K562 (cell line): ENCODE data around the gene SMG6. TPM values are rescaled to one million over a fixed set of nuclear protein-coding genes. Genes with fewer than 3 reads are reported as not detected.

Experiments
- ATAC-seq: fragments of 200-7000 bp; cut with Tn5 transposase; 3 replicates; pipeline ENCODE4 v1.9.1; 2020; ENCODE audit warnings: moderate library complexity
- BruUV-seq: library from RNA; stranded (reverse); fragments of 400-500 nt; replicated peaks from 2 replicates; lab custom pipeline; 2021; lab: Mats Ljungman, UMichigan
- CTCF ChIA-PET: fragments of 300-600 bp; formaldehyde crosslinking; extraction: SDS; loops from one replicate; lab custom pipeline; 2021; ENCODE audit warnings: low intra/inter-chr PET ratio; lab: Yijun Ruan, JAX
- POLR2A ChIA-PET: fragments of 300-600, 350-650 bp; sonication (Branson Sonifier 250); formaldehyde crosslinking; extraction: SDS; loops from one replicate; lab custom pipeline; 2021; ENCODE audit warnings: antibody characterized with exemption, inconsistent platforms; lab: Yijun Ruan, JAX
- DNase-seq, 4 experiments: peaks; one replicate each; pipeline versions ENCODE4 v3.0.0 to v3.0.0-alpha.2; 2011 to 2018; ENCODE audit warnings: low spot score in 3 of 4, mixed read lengths in 3 of 4; ENCODE audit errors: extremely low read depth in 1 of 4
- FAIRE-seq: peaks from 2 replicates; lab custom pipeline; 2011; peaks lifted over from hg19 to GRCh38; lab: Jason Lieb, UNC
- H2AFZ ChIP-seq: 2 replicates; pipeline ENCODE4 v1.6.0; 2011; ENCODE audit warnings: low read depth, low read length, control low read depth, inconsistent platforms
- H3K27ac ChIP-seq: fragments of 200-600 bp; 3 replicates; pipeline ENCODE4 v1.8.0; 2011; ENCODE audit warnings: low read depth, mild to moderate bottlenecking, control low read depth, inconsistent platforms, low read length, moderate library complexity, mixed read lengths; ENCODE audit errors: extremely low read depth
- H3K27me3 ChIP-seq, 2 experiments: fragments of 300-600 bp in 1 of 2; 2 replicates in 1 of 2; 3 replicates in 1 of 2; pipeline versions ENCODE4 v1.6.0 to v1.8.0; 2011; ENCODE audit warnings: inconsistent platforms in 2 of 2, low read length in 2 of 2, mild to moderate bottlenecking in 1 of 2, mixed read lengths in 1 of 2, moderate library complexity in 1 of 2; ENCODE audit not compliant: control insufficient read depth in 2 of 2, insufficient read depth in 2 of 2
- H3K36me3 ChIP-seq: fragments of 300-600 bp; 3 replicates; pipeline ENCODE4 v1.8.0; 2011; ENCODE audit warnings: mild to moderate bottlenecking, low read length, inconsistent platforms; ENCODE audit not compliant: control insufficient read depth, insufficient read depth
- H3K4me1 ChIP-seq, 2 experiments: fragments of 200-600 bp in 1 of 2; replicated peaks in 1 of 2; 2 replicates in 1 of 2; 3 replicates in 1 of 2; pipeline versions ENCODE4 v1.5.1 to v1.8.0; 2011; ENCODE audit warnings: inconsistent platforms in 2 of 2, low read length in 2 of 2, mild to moderate bottlenecking in 1 of 2, mixed read lengths in 1 of 2, moderate library complexity in 1 of 2; ENCODE audit not compliant: control insufficient read depth in 2 of 2, insufficient read depth in 2 of 2
- H3K4me2 ChIP-seq: 2 replicates; pipeline ENCODE4 v1.6.1; 2011; ENCODE audit warnings: low read length, control low read depth, inconsistent platforms, mixed read lengths; ENCODE audit not compliant: insufficient read depth
- H3K4me3 ChIP-seq: fragments of 200-600 bp; sonication (generic), shearing (Covaris generic); 2 replicates; pipeline ENCODE4 v1.5.1; 2016; ENCODE audit warnings: control low read depth, inconsistent platforms
- H3K79me2 ChIP-seq: fragments of 200-600 bp; 3 replicates; pipeline ENCODE4 v1.8.0; 2011; ENCODE audit warnings: low read length, inconsistent platforms; ENCODE audit not compliant: control insufficient read depth, insufficient read depth
- H3K9ac ChIP-seq, 2 experiments: 2 replicates each; pipeline versions ENCODE4 v1.6.0 to v1.6.1; 2011; ENCODE audit warnings: low read depth in 2 of 2, low read length in 2 of 2, control low read depth in 1 of 2, inconsistent platforms in 1 of 2, mild to moderate bottlenecking in 1 of 2, mixed read lengths in 1 of 2; ENCODE audit not compliant: insufficient read depth in 1 of 2
- H3K9me1 ChIP-seq: one replicate; pipeline ENCODE4 v1.6.0; 2011; ENCODE audit warnings: inconsistent platforms, mild to moderate bottlenecking, low read length, moderate library complexity; ENCODE audit not compliant: control insufficient read depth, insufficient read depth
- H3K9me3 ChIP-seq: replicated peaks from 2 replicates; pipeline ENCODE4 v1.5.1; 2011; ENCODE audit warnings: low read depth, low read length, inconsistent platforms; ENCODE audit not compliant: control insufficient read depth, insufficient read depth
- H4K20me1 ChIP-seq: replicated peaks from 2 replicates; pipeline ENCODE4 v1.6.1; 2011; ENCODE audit warnings: low read length, inconsistent platforms, mixed read lengths; ENCODE audit not compliant: control insufficient read depth, insufficient read depth
- CBX1 ChIP-seq: sonication (generic); IDR thresholded peaks from 2 replicates; pipeline ENCODE4 v1.6.1; 2016; ENCODE audit warnings: antibody characterized with exemption, low read depth, mild to moderate bottlenecking
- CEBPB ChIP-seq: fragments of 450-650 bp; IDR thresholded peaks from 2 replicates; pipeline ENCODE4 v1.6.1; 2016; ENCODE audit warnings: missing genetic modification characterization, missing compliant biosample characterization
- HEY1 ChIP-seq: fragments of 250-450 bp; sonication (Bioruptor Pico); IDR thresholded peaks from 2 replicates; pipeline ENCODE4 v1.5.0; 2020; ENCODE audit warnings: mild to moderate bottlenecking, moderate library complexity, borderline replicate concordance
- LEF1 ChIP-seq: fragments of 450-650 bp; IDR thresholded peaks from 2 replicates; pipeline ENCODE4 v1.6.1; 2016; ENCODE audit warnings: mild to moderate bottlenecking
- MAFK ChIP-seq: IDR thresholded peaks from 2 replicates; pipeline ENCODE4 v1.6.1; 2011; ENCODE audit warnings: low read length, improper control_type of control experiment
- RCOR1 ChIP-seq, 2 experiments: IDR thresholded peaks; 2 replicates each; pipeline ENCODE4 v1.6.1; 2012; ENCODE audit warnings: low read depth in 2 of 2, low read length in 2 of 2, borderline replicate concordance in 1 of 2, improper control_type of control experiment in 1 of 2
- SMARCA5 ChIP-seq: fragments of 450-650 bp; IDR thresholded peaks from 2 replicates; pipeline ENCODE4 v1.6.1; 2016
- SP1 ChIP-seq: sonication (generic); formaldehyde crosslinking; IDR thresholded peaks from 2 replicates; pipeline ENCODE4 v1.8.1; 2022; ENCODE audit warnings: mild to moderate bottlenecking, missing genetic modification reagents
- TAL1 ChIP-seq: fragments of 450-650 bp; IDR thresholded peaks from 2 replicates; pipeline ENCODE4 v1.6.1; 2016; ENCODE audit warnings: mild to moderate bottlenecking
- WGBS: fragments of 100-300 bp; shearing (Covaris generic); methylation state at CpG from one replicate; pipeline ENCODE4 v1.1.6; 2016; ENCODE audit warnings: low coverage, mixed read lengths; ENCODE audit not compliant: insufficient coverage; ENCODE audit errors: missing lambda C conversion rate; 5-methylcytosine and 5-hydroxymethylcytosine counted together
- in situ Hi-C: fragments of 300-500 bp; cut with MboI; formaldehyde crosslinking; loops from 4 replicates; pipeline ENCODE4 v1.15.0; 2018; ENCODE audit warnings: inconsistent platforms, mixed read lengths
- intact Hi-C: fragments of 100-400 bp; cut with micrococcal nuclease; formaldehyde crosslinking; loops from 2 replicates; pipeline ENCODE4 v1.14.2; 2022
- polyA plus RNA-seq, 8 experiments: library from polyadenylated mRNA; depleted of rRNA in 4 of 8; stranded (reverse) in 5 of 8; unstranded in 3 of 8; fragments of >200 nt; fragmentation: Nextera tagmentation in 2 of 8; fragmentation: Illumina TruSeq in 1 of 8; extraction: Ambion mirVana in 2 of 8; extraction: Trizol in 1 of 8; gene quantifications; 2 replicates each; pipeline versions ENCODE4 v1.2.1 to v1.2.3, GENCODE V29; 2011 to 2014; ENCODE audit warnings: inconsistent platforms in 1 of 8, missing spikeins in 1 of 8
- total RNA-seq, 7 experiments: library from RNA; depleted of rRNA in 6 of 7; stranded (reverse); fragments of >200 nt in 6 of 7; fragmentation: Illumina TruSeq in 2 of 7; extraction: Trizol in 2 of 7; gene quantifications; 2 replicates each; pipeline versions ENCODE4 v1.2.1 to v1.2.3, GENCODE V29; 2011 to 2021; ENCODE audit warnings: low replicate concordance in 1 of 7

SMG6 gene
- total and polyA plus RNA-seq, 9 of the 15 experiments (the other 6 are each of a cell fraction or from before 2014, with no cell fraction given), result 0.44 to 13.9 (median 6.0) TPM

DNA sequence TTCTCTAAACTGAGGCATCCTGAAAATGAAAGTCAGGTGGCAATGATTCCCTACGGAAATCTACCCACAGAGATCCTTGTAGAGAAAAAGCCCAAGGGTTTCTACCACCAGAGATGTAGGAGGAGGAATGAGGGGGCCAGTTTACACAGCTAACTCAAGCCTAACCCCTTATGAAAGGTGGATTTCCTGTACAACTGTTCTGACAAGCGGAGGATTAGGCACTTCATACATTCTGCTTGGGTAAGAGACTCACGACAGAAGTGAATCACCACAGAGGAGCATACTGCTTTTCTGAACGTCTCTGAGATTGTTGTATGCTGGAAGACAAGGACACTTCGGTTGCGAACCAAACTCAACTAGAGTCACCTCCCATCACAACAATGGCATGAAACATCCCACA is 72.7 kb downstream of the SMG6 start (continued):
- TF ChIP-seq CEBPB (tag) (no peak), MAFK (no peak)

DNA sequence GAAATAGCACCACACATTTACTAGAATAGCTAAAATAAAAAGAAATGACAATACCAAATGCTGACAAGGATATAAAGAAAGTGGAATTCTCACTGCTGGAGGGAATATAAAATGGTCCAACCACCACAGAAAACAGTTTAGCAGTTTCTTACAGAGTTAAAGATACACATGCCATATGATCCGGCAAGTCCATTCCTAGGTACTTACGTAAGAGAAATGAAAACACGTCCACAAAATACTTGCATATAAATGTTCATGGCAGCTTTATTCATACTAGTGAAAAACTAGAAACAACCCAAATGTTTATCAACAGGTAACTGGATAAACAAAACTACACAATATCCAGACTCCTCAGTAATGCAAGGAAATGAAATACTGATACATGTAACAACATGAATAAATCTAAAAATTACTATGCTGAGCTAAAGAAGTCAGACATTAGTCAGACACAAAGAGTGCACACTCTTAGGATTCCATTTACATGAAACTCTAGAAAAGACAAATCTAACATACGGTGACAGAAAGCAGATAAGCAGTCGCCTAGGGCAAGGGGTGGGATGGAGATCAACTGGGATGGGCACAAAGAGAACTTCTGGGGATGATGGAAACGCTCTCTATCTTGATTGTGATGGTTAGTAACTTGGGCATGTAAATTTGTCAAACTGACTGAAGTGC is 76.4 kb downstream of the SMG6 start:
- Histone ChIP-seq H3K4me2 (no peak overlapping the region), H3K27me3 (no peaks in the 10 kb centered on the region), H3K9me3 (no peaks in the 10 kb centered on the region), H3K79me2 (no peaks in the 10 kb centered on the region), H3K9me1 (no peaks in the 10 kb centered on the region), H2AFZ (no peak overlapping the region), H3K27ac (no peak overlapping the region), H3K4me3 (no peak overlapping the region), H3K9ac (no peak overlapping the region), H3K36me3 (no peaks in the 10 kb centered on the region; the same call in 2 of the 3 replicates), H3K4me1 (no peaks in the 10 kb centered on the region; a peak in 1 of 5 replicates), H4K20me1 (no peaks in the 10 kb centered on the region)
- no peak for TF ChIP-seq RCOR1 (IDR thresholded peaks at IDR 0.05; ENCODE audit: borderline replicate concordance in 1 of 2, low read depth in 2 of 2, low read length in 2 of 2)
- no peak for TF ChIP-seq SMARCA5
- DNase-seq, result no peak
- ChIA-PET CTCF (no interaction called here), POLR2A (no interaction called here)
- FAIRE-seq, result no peak
- ATAC-seq, result no peak
- intact Hi-C loops, result no loop called here
- WGBS, result 52% methylated on average over 6 of the region's 6 CpGs
- in situ Hi-C loops, result loop anchor here (25.0 kb wide), 1 partner anchor 315 kb away; no protein-coding TSS in a partner anchor
- no TSS peak for BruUV-seq

DNA sequence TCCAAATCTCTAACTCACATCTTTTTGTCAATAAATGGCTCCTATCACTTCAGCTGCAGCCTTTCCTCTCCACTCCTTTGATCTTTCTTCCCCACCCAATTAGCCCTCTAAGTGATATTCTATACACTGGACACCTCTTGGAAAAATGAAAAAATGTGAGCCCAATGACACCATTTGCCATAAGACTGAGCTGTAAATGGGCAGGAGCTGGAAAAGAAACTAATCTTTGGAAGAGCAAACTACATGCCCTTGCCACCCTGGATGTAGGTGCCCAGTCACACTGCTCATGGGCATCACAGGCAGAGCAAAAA is 80.0 kb downstream of the SMG6 start:
- ChIA-PET POLR2A (interaction anchor here (0.7 to 2.1 kb wide), 4 partner anchors 9 to 167 kb away, joined by 3 to 7 read pairs (median 4); no protein-coding TSS in a partner anchor), CTCF (no interaction called here)
- no peaks in the 10 kb centered on the region for H3K9me1 ChIP-seq
- peaks cover 3% of the 10 kb centered on the region; the same call in 1 of the 3 replicates for H3K36me3 ChIP-seq
- no peak for DNase-seq
- no peak for FAIRE-seq
- no peaks in the 10 kb centered on the region for H3K27me3 ChIP-seq
- ATAC-seq, result no peak
- no peak overlapping the region for H3K9ac ChIP-seq
- TF ChIP-seq LEF1, result peak; percentile 58; the same call in 1 of the 2 replicates
- no peak for TF ChIP-seq HEY1 (CRISPR knock-in tag)
- no peak for TF ChIP-seq SP1 (CRISPR knock-in tag)
- peak; percentile 14; the same call in 1 of the 2 replicates for TF ChIP-seq TAL1
- TF ChIP-seq CBX1, result no peak
- BruUV-seq, result no TSS peak
- in situ Hi-C loops (no loop called here), intact Hi-C loops (no loop called here)
- H3K9me3 ChIP-seq, result no peaks in the 10 kb centered on the region
- H3K4me2 ChIP-seq, result no peak overlapping the region
- 0 out of 5 replicates have a peak, but pooled peaks cover 0 to 3% of the 10 kb centered on the region in 2 experiments for H3K4me1 ChIP-seq
- H4K20me1 ChIP-seq, result no peaks in the 10 kb centered on the region
- H3K27ac ChIP-seq, result no peak overlapping the region
- no peak overlapping the region for H3K4me3 ChIP-seq
- H2AFZ ChIP-seq, result no peak overlapping the region
- no peaks in the 10 kb centered on the region for H3K79me2 ChIP-seq
